ENCODE data around the gene GMEB1. TPM values are rescaled to one million over a fixed set of nuclear protein-coding genes. Genes with fewer than 3 reads are reported as not detected.
"Not testable (repeated sequence)": the region's sequence is repeated elsewhere in the genome, so short reads cannot be mapped to it uniquely, and the experiment has no call there.

GMEB1 gene
- polyA plus RNA-seq, 6 donors from 2014 or later, result 10.8 to 27.2 (median 20.4) TPM

DNA sequence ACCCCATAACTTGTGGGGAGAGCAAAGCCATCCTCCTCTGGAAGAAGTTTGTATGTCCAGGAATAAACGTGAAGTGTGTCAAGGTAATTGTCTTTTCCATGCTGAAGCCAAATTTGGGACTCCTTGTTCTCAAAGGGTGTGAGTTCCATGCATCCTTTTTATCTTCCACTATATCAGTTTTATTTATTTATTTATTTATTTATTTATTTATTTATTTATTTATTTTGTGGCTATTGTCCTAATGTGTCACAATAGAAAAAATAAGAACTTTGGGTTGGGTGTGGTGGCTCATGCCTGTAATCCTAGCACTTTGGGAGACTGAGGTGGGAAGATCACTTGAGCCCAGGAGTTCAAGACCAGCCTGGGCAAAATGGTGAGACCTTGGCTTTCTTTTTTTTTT is 23.0 kb downstream of the GMEB1 start:
- H3K36me3 Mint-ChIP-seq, result peaks cover 17 to 20% of the 10 kb centered on the region in 2 donors
- not testable (repeated sequence) for H3K4me3 Mint-ChIP-seq; H3K9me3 Mint-ChIP-seq; DNase-seq; H3K4me1 Mint-ChIP-seq; ATAC-seq (ENCODE audit: low read depth in 2 of 2); H3K27me3 Mint-ChIP-seq; H3K27ac Mint-ChIP-seq

GRCh38 chr1:28703629-28704028 is 35.0 kb downstream of the GMEB1 start:
- H3K27ac Mint-ChIP-seq, result no peak overlapping the region
- no peak overlapping the region for H3K4me3 Mint-ChIP-seq
- H3K36me3 Mint-ChIP-seq, result peaks cover 10 to 19% of the 10 kb centered on the region in 2 donors
- H3K4me1 Mint-ChIP-seq, result no peaks in the 10 kb centered on the region
- H3K9me3 Mint-ChIP-seq, result no peaks in the 10 kb centered on the region
- DNase-seq, result no peak
- no peak for ATAC-seq (ENCODE audit: low read depth in 2 of 2)
- H3K27me3 Mint-ChIP-seq, result no peaks in the 10 kb centered on the region

DNA sequence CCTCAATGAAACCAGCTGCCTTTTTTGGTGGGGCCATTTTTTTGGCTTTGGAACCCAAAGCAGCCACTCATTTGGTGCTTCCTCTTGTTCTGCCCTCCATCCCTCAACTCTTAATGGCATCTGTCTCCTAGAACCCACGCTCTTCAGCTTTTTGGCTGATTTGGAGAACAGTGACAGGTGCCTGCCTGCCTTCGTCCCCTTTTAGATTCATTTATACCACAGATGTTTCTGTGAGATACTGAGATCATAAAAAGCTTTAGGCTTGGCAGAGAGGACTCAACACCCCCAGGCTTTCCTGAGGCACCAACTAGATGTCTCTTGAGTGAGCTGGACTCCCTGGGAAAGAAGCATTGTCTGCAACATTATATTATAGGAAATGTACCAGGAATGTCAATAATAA is 47.8 kb downstream of the GMEB1 start:
- no peak overlapping the region for H3K27ac Mint-ChIP-seq
- ATAC-seq (ENCODE audit: low read depth in 2 of 2) (no peak), DNase-seq (no peak)
- peaks cover 2 to 11% (median 4%) of the 10 kb centered on the region in 3 donors for H3K4me1 Mint-ChIP-seq
- no peaks in the 10 kb centered on the region for H3K27me3 Mint-ChIP-seq
- no peaks in the 10 kb centered on the region for H3K9me3 Mint-ChIP-seq
- no peak overlapping the region for H3K4me3 Mint-ChIP-seq
- H3K36me3 Mint-ChIP-seq, result peaks cover 15 to 18% of the 10 kb centered on the region in 2 donors

DNA sequence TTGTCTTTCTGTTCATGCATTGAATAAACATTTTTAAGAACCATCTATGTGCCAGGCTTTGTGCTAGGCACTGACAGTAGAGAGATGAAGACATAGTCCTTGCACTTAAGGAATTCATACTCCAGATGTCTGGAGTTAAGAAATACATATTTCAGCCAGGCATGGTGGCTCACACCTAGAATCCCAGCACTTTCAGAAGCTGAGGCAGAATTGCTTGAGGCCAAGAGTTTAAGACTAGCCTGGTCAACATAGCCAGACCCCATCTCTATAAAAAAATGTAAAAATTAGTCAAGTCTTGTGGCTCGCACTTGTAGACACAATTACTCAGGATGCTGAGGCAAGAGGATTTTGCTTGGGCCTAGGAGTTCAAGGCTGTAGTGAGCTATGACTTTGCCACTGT is 49.6 kb downstream of the GMEB1 start:
- H3K27me3 Mint-ChIP-seq, result no peaks in the 10 kb centered on the region
- H3K36me3 Mint-ChIP-seq, result peaks cover 15 to 17% of the 10 kb centered on the region in 2 donors
- ATAC-seq (ENCODE audit: low read depth in 2 of 2), result no peak
- peaks cover 2 to 11% (median 4%) of the 10 kb centered on the region in 3 donors for H3K4me1 Mint-ChIP-seq
- no peaks in the 10 kb centered on the region for H3K9me3 Mint-ChIP-seq
- DNase-seq, result no peak
- H3K27ac Mint-ChIP-seq, result no peak overlapping the region
- no peak overlapping the region for H3K4me3 Mint-ChIP-seq

DNA sequence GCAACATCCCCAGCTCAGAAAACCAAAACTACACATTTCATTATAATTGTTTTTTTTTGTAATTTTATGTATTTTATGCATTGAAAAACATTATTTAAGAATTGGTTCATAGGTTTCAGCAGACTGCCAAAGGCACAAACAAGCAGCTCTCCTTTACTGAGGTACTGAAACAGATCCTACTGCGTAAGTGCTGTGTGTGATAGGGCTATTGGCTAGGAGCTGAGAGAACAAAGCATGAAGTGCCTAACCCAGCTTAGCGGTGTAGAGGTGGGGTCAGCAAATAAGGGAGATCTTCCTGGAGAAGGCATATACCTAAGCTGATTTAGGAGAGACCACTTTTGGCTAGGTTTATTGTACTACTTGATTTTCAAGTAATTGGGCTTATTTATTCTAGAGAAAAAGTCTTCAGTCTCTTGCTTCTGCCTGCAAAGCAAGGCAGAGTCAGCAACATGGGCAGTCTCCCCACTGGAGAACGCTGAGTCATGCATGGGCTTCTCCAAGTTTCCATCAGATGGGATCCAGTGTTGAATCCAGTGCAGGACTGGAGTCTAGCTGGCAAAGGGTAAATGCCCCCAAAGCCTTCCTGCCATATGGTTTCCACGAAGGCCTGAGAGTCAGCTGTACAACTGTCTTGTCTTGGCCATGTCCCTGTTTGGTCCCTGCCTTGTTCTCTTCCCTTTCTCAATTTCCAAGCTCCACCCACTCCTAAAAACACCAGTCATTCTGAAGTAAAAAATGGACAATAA is 50.2 kb downstream of the GMEB1 start:
- Mint-ChIP-seq H3K27me3 (no peaks in the 10 kb centered on the region), H3K27ac (peak overlapping the region in 3 of 6 donors; percentile 18 to 90 (median 77)), H3K4me3 (no peak overlapping the region), H3K4me1 (peaks cover 2 to 11% (median 4%) of the 10 kb centered on the region in 3 donors), H3K9me3 (no peaks in the 10 kb centered on the region), H3K36me3 (peaks cover 10 to 11% of the 10 kb centered on the region in 2 donors)
- ATAC-seq (ENCODE audit: low read depth in 2 of 2), result no peak
- DNase-seq, result no peak

DNA sequence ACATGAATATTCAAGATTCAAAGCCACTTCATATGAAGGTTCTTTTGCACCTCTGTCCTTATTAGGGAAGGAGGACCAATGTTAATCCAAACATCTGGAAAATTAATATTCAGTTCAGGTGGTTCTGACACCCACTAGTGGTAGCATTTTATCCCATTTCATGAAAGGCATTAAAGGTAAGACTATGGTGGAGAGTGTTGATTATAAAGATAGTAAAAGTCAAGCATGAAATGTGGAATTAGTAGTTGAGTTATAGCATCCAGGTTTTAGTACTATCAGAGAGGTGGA is 50.7 kb downstream of the GMEB1 start:
- peaks cover 6 to 7% of the 10 kb centered on the region in 2 donors for H3K36me3 Mint-ChIP-seq
- no peaks in the 10 kb centered on the region for H3K9me3 Mint-ChIP-seq
- DNase-seq, result no peak
- H3K27me3 Mint-ChIP-seq, result no peaks in the 10 kb centered on the region
- H3K4me3 Mint-ChIP-seq, result no peak overlapping the region
- peaks cover 2 to 8% (median 4%) of the 10 kb centered on the region in 3 donors for H3K4me1 Mint-ChIP-seq
- peak overlapping the region in 3 of 6 donors; percentile 18 to 90 (median 77) for H3K27ac Mint-ChIP-seq
- no peak for ATAC-seq (ENCODE audit: low read depth in 2 of 2)

- Mint-ChIP-seq H3K27me3 (no peaks in the 10 kb centered on the region), H3K9me3 (no peaks in the 10 kb centered on the region), H3K4me1 (peaks cover 2 to 6% (median 4%) of the 10 kb centered on the region in 3 donors), H3K27ac (no peak overlapping the region), H3K36me3 (no peaks in the 10 kb centered on the region), H3K4me3 (no peak overlapping the region)
- no peak for DNase-seq
- ATAC-seq (ENCODE audit: low read depth in 2 of 2), result no peak
Observed at GRCh38 chr1:28720376-28720775, 51.8 kb downstream of the GMEB1 start.

- not testable (repeated sequence) for H3K36me3 Mint-ChIP-seq; H3K4me1 Mint-ChIP-seq; H3K27ac Mint-ChIP-seq; DNase-seq; ATAC-seq (ENCODE audit: low read depth in 2 of 2); H3K27me3 Mint-ChIP-seq; H3K9me3 Mint-ChIP-seq
- H3K4me3 Mint-ChIP-seq, result peak overlapping the region in 1 of 8 donors; percentile 59
Observed at GRCh38 chr1:28721927-28722326, 53.3 kb downstream of the GMEB1 start.

- H3K9me3 Mint-ChIP-seq; DNase-seq; H3K4me1 Mint-ChIP-seq; H3K4me3 Mint-ChIP-seq; H3K27ac Mint-ChIP-seq; H3K36me3 Mint-ChIP-seq; H3K27me3 Mint-ChIP-seq; ATAC-seq (ENCODE audit: low read depth in 2 of 2): not testable (repeated sequence)
Observed at GRCh38 chr1:28725365-28725764, 56.8 kb downstream of the GMEB1 start.

GRCh38 chr1:28735961-28736449 is 67.4 kb downstream of the GMEB1 start:
- ATAC-seq (ENCODE audit: low read depth in 2 of 2) (no peak), DNase-seq (no peak)
- peak overlapping the region; percentile 93 to 98 (median 95) for H3K4me3 Mint-ChIP-seq

GRCh38 chr1:28736450-28737306 is 68.1 kb downstream of the GMEB1 start, which contains the start of gene YTHDF2:
YTHDF2 (plus strand) TSS chr1:28736940; CDS start chr1:28737121, 181 bp downstream.
- H3K36me3 Mint-ChIP-seq, result peaks cover 4 to 13% of the 10 kb centered on the region in 2 donors
- peak within 1 kb of the TSS; percentile 89 to 98 (median 96) for H3K27ac Mint-ChIP-seq
- H3K9me3 Mint-ChIP-seq, result no peaks in the 10 kb centered on the region
- ATAC-seq (ENCODE audit: low read depth in 2 of 2) (peak; percentile 90 to 91), DNase-seq (peak; percentile 97)
- H3K27me3 Mint-ChIP-seq, result no peaks in the 10 kb centered on the region
- H3K4me3 Mint-ChIP-seq, result peak within 1 kb of the TSS; percentile 93 to 98 (median 95)
- H3K4me1 Mint-ChIP-seq, result peaks cover 19 to 31% (median 25%) of the 10 kb centered on the region in 3 donors

More at GRCh38 chr1:28735961-28736449, 67.4 kb downstream of the GMEB1 start:
- Mint-ChIP-seq H3K4me1 (peaks cover 19 to 31% (median 25%) of the 10 kb centered on the region in 3 donors), H3K9me3 (no peaks in the 10 kb centered on the region), H3K27me3 (no peaks in the 10 kb centered on the region), H3K27ac (peak overlapping the region; percentile 89 to 98 (median 96)), H3K36me3 (peaks cover 4 to 13% of the 10 kb centered on the region in 2 donors)

- peaks cover 4 to 13% of the 10 kb centered on the region in 2 donors for H3K36me3 Mint-ChIP-seq
- ATAC-seq (ENCODE audit: low read depth in 2 of 2) (no peak), DNase-seq (peak; percentile 21)
- H3K4me3 Mint-ChIP-seq, result peak overlapping the region; percentile 93 to 98 (median 95)
- peaks cover 23 to 34% (median 25%) of the 10 kb centered on the region in 3 donors for H3K4me1 Mint-ChIP-seq
- no peaks in the 10 kb centered on the region for H3K27me3 Mint-ChIP-seq
- H3K27ac Mint-ChIP-seq, result peak overlapping the region; percentile 83 to 98 (median 92)
- no peaks in the 10 kb centered on the region for H3K9me3 Mint-ChIP-seq
Observed at GRCh38 chr1:28737307-28738132, 68.9 kb downstream of the GMEB1 start.

DNA sequence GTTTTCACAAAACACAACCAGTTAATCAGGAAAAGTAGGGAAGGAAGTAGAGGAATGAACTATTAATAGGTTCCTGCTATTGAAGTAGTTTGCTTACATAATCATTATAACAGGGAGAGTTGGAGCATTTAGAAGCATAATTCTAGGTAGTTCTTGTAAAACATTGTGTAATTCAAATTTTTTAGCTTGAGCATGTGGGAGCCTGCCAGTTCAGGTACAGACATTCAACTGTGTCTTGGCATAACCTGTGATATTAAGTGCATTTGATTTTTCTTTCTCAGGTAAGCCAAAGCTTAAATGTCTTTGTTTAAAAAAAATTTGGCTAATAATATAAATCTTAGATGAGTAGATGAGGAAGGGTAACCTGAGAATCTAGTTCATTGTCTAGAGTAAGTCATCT is 71.5 kb downstream of the GMEB1 start:
- Mint-ChIP-seq H3K4me3 (peak overlapping the region in 2 of 8 donors; percentile 15 to 96), H3K27ac (peak overlapping the region in 1 of 6 donors; percentile 78), H3K9me3 (no peaks in the 10 kb centered on the region), H3K4me1 (peaks cover 39 to 54% (median 39%) of the 10 kb centered on the region in 3 donors), H3K36me3 (peaks cover 20 to 29% of the 10 kb centered on the region in 2 donors), H3K27me3 (no peaks in the 10 kb centered on the region)
- ATAC-seq (ENCODE audit: low read depth in 2 of 2) (no peak), DNase-seq (no peak)
